ENCODE data around the gene SDR42E2.

Gene SDR42E2

DNA sequence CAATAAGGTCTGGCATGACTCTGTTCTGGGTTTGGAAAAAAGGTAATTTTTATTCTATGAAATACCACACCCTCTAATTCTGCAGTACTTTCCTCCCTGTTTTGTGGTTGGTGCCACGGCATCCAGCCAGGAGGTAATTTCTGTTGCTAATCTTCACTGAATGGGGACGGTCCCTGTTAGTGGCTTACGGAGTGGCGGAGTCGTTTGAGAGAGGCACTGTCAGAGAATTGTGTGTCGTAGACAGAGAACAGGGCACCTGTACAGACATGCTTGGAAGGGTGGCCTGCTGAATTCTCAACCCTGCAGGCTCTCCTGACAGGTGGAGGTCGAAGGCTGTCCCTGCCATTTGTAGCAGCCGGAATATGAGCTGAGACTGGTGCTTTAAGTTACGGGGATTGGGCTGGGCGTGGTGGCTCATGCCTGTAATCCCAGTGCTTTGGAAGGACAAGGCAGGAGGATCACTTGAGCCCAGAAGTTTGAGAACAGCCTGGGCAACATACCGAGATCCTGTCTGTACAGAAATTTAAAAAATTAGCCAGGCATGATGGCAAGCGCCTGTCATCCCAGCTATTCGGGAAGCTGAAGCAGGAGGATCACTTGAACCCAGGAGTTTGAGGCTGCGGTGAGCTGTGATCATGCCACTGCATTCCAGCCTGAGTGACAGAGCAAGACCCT is 77.0 kb downstream of the SDR42E2 start:
- no peak for DNase-seq (ENCODE audit: low spot score)
- in situ Hi-C loops (cut with MboI; ENCODE audit: low sequenced_read_pairs, unreplicated experiment) = no loop called here
- TF ChIP-seq, protein P1, sequence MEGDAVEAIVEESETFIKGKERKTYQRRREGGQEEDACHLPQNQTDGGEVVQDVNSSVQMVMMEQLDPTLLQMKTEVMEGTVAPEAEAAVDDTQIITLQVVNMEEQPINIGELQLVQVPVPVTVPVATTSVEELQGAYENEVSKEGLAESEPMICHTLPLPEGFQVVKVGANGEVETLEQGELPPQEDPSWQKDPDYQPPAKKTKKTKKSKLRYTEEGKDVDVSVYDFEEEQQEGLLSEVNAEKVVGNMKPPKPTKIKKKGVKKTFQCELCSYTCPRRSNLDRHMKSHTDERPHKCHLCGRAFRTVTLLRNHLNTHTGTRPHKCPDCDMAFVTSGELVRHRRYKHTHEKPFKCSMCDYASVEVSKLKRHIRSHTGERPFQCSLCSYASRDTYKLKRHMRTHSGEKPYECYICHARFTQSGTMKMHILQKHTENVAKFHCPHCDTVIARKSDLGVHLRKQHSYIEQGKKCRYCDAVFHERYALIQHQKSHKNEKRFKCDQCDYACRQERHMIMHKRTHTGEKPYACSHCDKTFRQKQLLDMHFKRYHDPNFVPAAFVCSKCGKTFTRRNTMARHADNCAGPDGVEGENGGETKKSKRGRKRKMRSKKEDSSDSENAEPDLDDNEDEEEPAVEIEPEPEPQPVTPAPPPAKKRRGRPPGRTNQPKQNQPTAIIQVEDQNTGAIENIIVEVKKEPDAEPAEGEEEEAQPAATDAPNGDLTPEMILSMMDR (IDR thresholded peaks at IDR 0.05; ENCODE audit: borderline replicate concordance, control extremely low read depth, extremely low read depth, insufficient read depth, missing control alignments) = no peak

DNA sequence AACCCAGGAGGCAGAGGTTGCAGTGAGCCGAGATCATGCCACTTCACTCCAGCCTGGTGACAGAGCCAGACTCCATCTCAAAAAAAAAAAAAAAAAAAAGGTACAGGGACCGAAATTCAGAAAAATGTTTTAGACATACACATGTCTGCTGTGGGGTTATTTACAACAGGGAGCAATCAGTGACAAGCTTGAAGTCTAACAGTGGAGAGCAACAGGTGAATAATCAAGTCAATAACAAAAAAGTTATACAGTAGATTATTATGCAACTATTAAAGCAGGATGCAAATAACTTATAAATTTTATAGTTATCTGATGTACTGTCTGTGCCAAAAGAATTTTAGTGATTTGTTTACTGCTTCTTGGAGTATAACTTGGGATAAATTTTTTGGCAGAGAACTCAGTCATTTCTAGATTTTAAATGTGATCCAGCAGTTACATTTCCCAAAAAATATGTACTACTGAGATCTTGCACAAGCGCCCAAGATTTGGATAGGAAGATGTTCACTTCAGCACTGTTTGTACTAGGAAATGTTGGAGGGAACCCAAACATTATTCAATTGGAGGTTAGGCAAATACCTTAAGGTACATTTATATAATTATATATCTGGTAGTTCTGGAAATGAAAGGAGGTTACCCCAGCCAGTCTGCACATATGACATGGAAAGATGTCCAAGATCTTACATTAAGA is 77.9 kb downstream of the SDR42E2 start:
- in situ Hi-C loops (cut with MboI; ENCODE audit: low sequenced_read_pairs, unreplicated experiment) = no loop called here
- DNase-seq (ENCODE audit: low spot score) = no peak
- TF ChIP-seq, protein P1 (IDR thresholded peaks at IDR 0.05; ENCODE audit: borderline replicate concordance, control extremely low read depth, extremely low read depth, insufficient read depth, missing control alignments) = no peak

Data from GM13976 (cell line).